KMS-11 (cell line): Measurements from ENCODE around the gene SRRM2.

Source experiments
- H2AFZ ChIP-seq: fragments of 200-600 bp; sonication (generic); 2 replicates; pipeline ENCODE4 v1.6.1; 2016; ENCODE audit warnings: antibody characterized with exemption, mixed run types, low read depth
- H3K27ac ChIP-seq: fragments of 200-600 bp; sonication (generic); 2 replicates; pipeline ENCODE4 v1.6.1; 2016; ENCODE audit warnings: mild to moderate bottlenecking, mixed run types
- H3K27me3 ChIP-seq: fragments of 200-600 bp; sonication (generic); 2 replicates; pipeline ENCODE4 v1.6.1; 2017; ENCODE audit warnings: mild to moderate bottlenecking, low read depth, mixed run types, moderate library complexity; ENCODE audit not compliant: insufficient read depth
- H3K36me3 ChIP-seq: fragments of 200-600 bp; sonication (generic); 2 replicates; pipeline ENCODE4 v1.6.1; 2017; ENCODE audit warnings: mild to moderate bottlenecking, mixed run types; ENCODE audit not compliant: insufficient read depth
- H3K4me1 ChIP-seq: fragments of 200-600 bp; sonication (generic); 2 replicates; pipeline ENCODE4 v1.6.1; 2016; ENCODE audit warnings: mild to moderate bottlenecking, low read depth, mixed run types; ENCODE audit not compliant: poor library complexity, severe bottlenecking
- H3K4me2 ChIP-seq: fragments of 200-600 bp; sonication (generic); 2 replicates; pipeline ENCODE4 v1.7.0; 2016; ENCODE audit warnings: mild to moderate bottlenecking, mixed run types
- H3K4me3 ChIP-seq: fragments of 200-600 bp; sonication (generic); IDR thresholded peaks from 2 replicates; pipeline ENCODE4 v1.6.1; 2017; ENCODE audit warnings: low read depth, low read length, mixed read lengths; ENCODE audit not compliant: insufficient read depth
- H3K79me2 ChIP-seq: fragments of 200-600 bp; sonication (generic); 2 replicates; pipeline ENCODE4 v1.6.1; 2016; ENCODE audit warnings: low read depth, mixed run types; ENCODE audit not compliant: insufficient read depth
- H3K9ac ChIP-seq: fragments of 200-600 bp; sonication (generic); 2 replicates; pipeline ENCODE4 v1.6.1; 2016; ENCODE audit warnings: mild to moderate bottlenecking, mixed run types
- H4K20me1 ChIP-seq: fragments of 200-600 bp; sonication (generic); 2 replicates; pipeline ENCODE4 v1.6.1; 2016; ENCODE audit warnings: mild to moderate bottlenecking, mixed run types; ENCODE audit not compliant: insufficient read depth
- CTCF ChIP-seq: fragments of 200-600 bp; sonication (generic); conservative IDR thresholded peaks from 2 replicates; pipeline ENCODE4 v1.6.1; 2017; ENCODE audit warnings: low read depth, mild to moderate bottlenecking, antibody characterized with exemption, low read length, moderate library complexity, mixed read lengths

Gene SRRM2

GRCh38 chr16:2713523-2713922 lies 38.9 kb upstream of the SRRM2 start:
- Histone ChIP-seq H3K27me3 (peaks cover 31% of the 10 kb centered on the region), H3K27ac (no peak overlapping the region), H3K4me3 (no peak overlapping the region), H2AFZ (no peak overlapping the region), H3K4me2 (no peak overlapping the region), H4K20me1 (no peaks in the 10 kb centered on the region), H3K36me3 (no peaks in the 10 kb centered on the region), H3K79me2 (no peaks in the 10 kb centered on the region), H3K9ac (no peak overlapping the region), H3K4me1 (no peaks in the 10 kb centered on the region)
- no peak for TF ChIP-seq CTCF

- H3K79me2 ChIP-seq = no peaks in the 10 kb centered on the region
- no peaks in the 10 kb centered on the region for H3K36me3 ChIP-seq
- H3K4me2 ChIP-seq = no peak overlapping the region
- H3K4me3 ChIP-seq = no peak overlapping the region
- TF ChIP-seq CTCF = no peak
- peaks cover 31% of the 10 kb centered on the region for H3K27me3 ChIP-seq
- H4K20me1 ChIP-seq = no peaks in the 10 kb centered on the region
- H2AFZ ChIP-seq = no peak overlapping the region
- no peaks in the 10 kb centered on the region for H3K4me1 ChIP-seq
- H3K9ac ChIP-seq = no peak overlapping the region
- no peak overlapping the region for H3K27ac ChIP-seq
Measured at GRCh38 chr16:2713985-2714774, 38.3 kb upstream of the SRRM2 start.

GRCh38 chr16:2715064-2715463 lies 37.4 kb upstream of the SRRM2 start:
- no peak overlapping the region for H3K9ac ChIP-seq
- peaks cover 31% of the 10 kb centered on the region for H3K27me3 ChIP-seq
- H3K4me1 ChIP-seq = no peaks in the 10 kb centered on the region
- H4K20me1 ChIP-seq = no peaks in the 10 kb centered on the region
- no peak for TF ChIP-seq CTCF
- H3K79me2 ChIP-seq = no peaks in the 10 kb centered on the region
- H3K27ac ChIP-seq = no peak overlapping the region
- H3K4me3 ChIP-seq = no peak overlapping the region
- H3K4me2 ChIP-seq = no peak overlapping the region
- H2AFZ ChIP-seq = no peak overlapping the region
- H3K36me3 ChIP-seq = no peaks in the 10 kb centered on the region

- no peak overlapping the region for H3K9ac ChIP-seq
- H3K4me1 ChIP-seq = no peaks in the 10 kb centered on the region
- H3K4me3 ChIP-seq = no peak overlapping the region
- H3K36me3 ChIP-seq = no peaks in the 10 kb centered on the region
- H2AFZ ChIP-seq = no peak overlapping the region
- H3K27ac ChIP-seq = no peak overlapping the region
- no peaks in the 10 kb centered on the region for H4K20me1 ChIP-seq
- no peaks in the 10 kb centered on the region for H3K79me2 ChIP-seq
- peaks cover 31% of the 10 kb centered on the region for H3K27me3 ChIP-seq
- 0 out of 2 replicates have a peak overlapping the region, but pooled peaks have one; percentile 13 for H3K4me2 ChIP-seq
- TF ChIP-seq CTCF = no peak
Measured at GRCh38 chr16:2715519-2715918, 36.9 kb upstream of the SRRM2 start.
